ENCODE measurements around the gene IKZF1.

Gene IKZF1

DNA sequence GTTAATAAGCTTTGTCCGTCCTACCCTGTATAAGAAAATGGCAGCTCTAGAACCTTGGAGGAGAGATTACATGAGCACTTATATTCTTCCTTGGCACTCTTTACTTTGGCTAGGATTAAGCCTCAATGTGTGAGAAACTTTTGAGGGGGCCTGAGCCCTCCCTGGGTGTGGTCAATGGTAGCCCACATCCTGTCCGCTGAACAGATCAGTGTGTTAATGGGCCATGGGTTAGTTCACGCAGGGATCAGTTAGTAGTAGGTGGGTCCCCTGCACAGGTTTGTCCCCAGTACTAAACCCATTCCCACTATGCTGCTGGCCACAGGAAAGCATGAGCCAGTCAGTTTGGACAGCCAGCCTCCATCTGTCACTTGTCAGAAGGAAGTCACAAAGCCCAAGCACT lies 20.2 kb upstream of the IKZF1 start:
- DNase-seq = no peak

GRCh38 chr7:50285269-50285668 lies 19.2 kb upstream of the IKZF1 start:
- DNase-seq = no peak

DNA sequence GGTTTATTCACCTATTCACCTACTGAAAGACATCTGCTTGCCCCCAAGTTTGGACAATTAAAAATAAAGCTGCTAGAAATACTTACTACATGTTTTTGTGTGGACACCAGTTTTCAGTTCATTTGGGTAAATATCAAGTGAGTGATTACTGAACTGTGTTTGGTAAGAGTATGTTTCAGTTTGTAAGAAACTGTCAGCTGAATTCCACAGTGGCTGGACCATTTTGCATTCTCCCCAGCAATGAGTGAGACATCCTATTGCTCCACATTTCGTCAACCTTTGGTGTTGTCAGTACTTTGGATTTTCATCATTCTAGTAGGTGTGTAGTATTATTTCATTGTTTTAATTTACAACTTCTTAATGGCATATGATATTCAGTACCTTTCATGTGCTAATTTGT lies 17.4 kb upstream of the IKZF1 start:
- DNase-seq = no peak

- DNase-seq = no peak
These were observed 12.3 kb upstream of the IKZF1 start for GRCh38 chr7:50292165-50292757.

GRCh38 chr7:50292763-50293162 lies 11.8 kb upstream of the IKZF1 start:
- no peak for DNase-seq

DNA sequence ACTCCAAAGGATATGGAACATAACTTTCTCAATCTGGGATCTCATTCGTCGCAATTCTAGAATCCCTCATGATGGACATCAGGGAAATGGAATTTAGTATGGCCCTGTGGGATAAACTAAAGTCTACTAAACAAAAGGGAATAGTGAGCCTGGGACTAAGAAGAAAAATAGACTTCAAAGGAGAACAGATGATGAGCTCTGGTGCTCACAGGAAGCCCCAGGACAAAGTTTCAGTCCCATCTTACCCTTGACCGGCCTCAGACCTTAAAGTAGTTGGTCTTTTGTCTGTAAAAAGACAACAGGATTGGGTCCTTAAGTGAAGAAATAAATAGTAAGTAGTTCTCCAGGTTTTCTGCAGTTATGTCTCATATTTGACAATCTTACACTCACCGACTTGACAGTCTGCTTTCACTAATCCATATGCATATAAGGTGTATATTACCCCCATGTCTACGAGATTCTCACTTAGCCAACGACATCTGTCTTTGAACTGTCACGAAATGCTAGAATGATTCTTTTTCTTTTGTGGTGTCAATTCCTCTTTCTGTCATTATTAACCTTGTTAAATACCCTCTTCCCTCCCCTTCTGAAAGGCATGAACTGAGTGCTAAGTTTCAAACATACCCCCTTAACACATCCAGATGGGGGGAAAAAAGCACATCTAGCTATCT lies 10.9 kb upstream of the IKZF1 start:
- no peak for DNase-seq

DNA sequence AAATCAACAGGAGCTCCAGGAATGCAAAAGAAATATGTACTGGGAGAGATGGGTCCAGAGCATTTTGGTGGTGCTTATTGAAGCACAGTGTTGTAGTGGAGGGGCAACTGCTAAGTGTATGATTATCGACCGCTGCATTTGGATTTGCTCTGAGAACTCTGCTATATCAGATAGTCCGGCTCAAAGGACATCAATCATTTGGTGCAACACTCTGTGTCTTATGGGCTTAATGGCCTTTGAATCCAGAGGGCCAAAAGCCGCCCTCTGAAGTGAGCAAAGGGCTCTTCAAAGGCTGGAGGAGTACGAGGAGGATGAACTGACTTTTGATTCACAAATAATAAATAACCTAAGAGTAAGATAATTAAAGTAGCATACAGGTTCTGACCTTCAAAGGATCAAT lies 9.4 kb upstream of the IKZF1 start:
- DNase-seq = no peak

- DNase-seq = no peak
These were observed 7.7 kb upstream of the IKZF1 start for GRCh38 chr7:50296799-50297198.

DNA sequence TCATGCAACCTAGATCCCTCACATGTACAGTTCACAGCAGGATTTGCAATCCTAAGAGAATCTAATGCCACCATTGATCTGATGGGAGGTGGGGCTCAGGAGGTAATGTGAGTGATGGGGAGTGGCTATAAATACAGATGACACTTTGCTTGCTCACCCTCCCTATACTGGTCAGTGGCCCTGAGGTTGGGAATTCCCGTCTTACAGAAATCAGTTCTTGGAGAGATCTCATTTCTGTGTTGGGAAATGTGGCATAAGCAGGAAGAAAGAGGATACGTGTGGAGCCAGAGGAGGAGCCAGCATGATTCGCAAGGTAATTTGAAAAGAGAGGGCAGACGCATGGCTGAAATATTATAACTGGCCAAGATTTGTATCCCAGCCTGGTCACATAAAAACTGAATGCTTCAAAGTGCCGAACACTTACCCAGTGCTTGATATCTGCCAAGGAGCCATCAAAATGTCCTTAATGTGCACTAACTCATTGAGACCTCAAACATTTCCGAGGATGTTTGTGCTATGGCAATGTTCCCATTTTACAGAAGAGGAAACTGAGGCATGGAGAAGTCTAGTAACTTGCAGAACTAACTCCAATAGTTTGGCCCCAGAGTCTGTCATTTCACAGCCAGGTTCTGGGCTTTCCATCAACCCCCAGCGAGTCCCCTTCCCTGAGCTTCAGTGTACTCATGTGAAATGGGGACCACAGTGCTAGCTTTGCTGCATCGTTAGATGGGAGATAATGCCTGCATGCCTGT lies 5.5 kb upstream of the IKZF1 start:
- DNase-seq = no peak

- no peak for DNase-seq
These were observed 4.2 kb upstream of the IKZF1 start for GRCh38 chr7:50300336-50300735.

- DNase-seq = no peak
These were observed 1.8 kb upstream of the IKZF1 start for GRCh38 chr7:50302486-50303334.

DNA sequence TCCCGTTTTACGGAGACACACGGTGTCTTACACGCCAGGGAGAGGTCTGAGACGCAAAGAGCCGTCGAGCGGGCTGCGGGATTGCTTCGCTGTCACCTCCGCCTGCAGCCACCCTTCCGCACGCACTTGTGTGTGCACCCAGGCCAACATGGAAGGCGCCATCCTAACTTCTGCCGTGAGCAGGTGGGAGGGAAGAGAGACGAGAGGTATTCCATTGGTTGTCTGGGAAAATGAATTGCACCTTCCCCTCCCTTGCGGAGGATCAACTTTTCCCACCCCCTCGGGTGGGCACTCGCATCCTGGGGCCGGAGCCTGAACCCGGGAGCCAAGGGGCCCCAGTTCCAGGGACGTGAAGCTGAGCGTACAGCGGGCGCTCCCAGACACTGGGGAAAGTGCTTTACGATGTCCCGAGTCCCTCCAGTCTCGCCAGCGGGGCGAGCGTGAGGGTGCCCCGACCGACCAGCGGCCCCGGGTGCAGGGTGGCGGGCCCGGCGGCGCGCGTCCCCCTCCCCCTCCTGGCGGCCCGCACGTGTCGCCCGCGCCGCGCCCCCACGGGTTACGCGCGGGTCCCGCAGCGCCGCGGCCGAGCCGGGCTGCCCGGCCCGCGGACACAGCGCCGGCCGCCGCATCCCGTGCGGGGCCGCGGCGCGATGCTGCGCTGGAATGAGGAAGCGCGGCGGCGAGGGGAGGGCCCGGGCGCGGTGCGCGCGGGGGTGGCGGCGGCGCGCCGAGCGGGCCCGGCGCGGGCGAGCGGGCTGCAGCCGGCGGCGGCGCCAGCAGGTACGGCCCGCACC lies 984 bp upstream of the IKZF1 start:
- DNase-seq = peak; percentile 56

- peak; percentile 75 for DNase-seq
These were observed 531 bp downstream of the IKZF1 start for GRCh38 chr7:50304911-50305582.

- DNase-seq = no peak
These were observed 1.3 kb downstream of the IKZF1 start for GRCh38 chr7:50305583-50306493.

DNA sequence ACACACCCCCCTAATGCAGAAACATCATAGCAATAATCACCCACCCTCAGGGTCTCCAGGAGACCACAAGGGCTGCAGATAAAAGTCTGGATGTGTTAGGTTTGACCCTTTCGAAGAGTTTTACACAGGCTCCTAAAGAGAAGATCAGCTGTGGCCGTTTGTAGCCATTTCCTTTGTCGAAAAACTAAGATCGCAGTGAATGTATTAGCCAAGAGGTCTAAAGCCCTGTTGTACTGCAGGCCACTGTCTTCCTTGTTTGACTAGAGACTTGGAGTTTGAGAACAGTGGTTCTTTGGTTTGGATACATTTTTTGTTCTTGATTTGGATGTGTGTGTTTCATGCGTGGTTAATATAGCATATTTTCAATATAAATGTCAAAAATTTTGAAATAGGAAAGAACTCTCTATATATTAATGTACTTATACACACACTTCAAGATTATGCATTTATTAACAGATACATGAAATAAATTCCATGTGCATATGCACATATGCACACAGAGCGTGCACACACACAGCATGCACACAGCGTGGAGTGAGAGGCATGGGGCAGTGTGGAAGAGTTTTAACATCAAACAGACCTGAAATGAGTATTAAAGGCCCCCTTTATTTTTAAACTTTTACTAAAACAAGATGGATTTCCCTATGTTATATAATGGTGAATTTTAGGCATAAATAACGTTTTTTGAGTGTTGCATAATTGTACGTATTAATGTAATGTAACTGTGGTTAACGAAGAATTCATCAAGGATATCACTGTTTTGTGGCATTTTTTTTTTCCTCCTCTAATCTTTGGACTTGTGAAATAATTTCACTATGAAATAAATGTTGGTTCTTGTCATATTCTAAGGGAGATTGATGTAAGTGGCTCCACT lies 2.2 kb downstream of the IKZF1 start:
- DNase-seq = no peak

DNA sequence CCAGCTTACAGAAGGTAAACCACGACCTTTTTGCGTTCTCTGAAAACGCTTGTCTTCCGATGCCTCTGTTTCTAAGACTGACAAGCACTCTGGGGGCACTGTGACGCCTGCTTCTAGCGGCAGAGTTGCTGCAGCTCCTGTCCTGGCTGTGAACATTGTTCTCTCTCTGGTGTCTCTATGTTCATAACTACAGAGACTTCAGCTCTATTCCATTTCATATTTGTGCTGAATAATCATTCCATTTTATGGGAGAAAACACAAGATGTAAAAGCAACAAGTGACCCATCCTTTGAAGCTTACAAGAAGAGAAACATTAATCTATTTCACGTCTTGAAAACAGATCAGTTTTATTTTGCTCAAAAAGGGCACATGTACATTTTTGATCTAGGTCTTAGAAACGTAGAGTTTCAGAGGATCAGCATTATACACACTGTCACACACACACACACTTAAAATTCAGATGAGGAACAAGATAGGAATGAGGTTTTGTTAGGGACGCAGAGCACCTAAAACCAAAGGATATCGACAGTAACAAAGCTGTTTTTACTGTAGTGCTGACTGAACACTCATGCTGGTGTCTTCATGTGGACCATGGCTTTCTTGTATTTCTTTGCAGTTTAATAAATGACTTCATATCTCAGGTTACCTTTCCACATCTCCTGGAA lies 3.0 kb downstream of the IKZF1 start:
- DNase-seq = peak; percentile 78

DNA sequence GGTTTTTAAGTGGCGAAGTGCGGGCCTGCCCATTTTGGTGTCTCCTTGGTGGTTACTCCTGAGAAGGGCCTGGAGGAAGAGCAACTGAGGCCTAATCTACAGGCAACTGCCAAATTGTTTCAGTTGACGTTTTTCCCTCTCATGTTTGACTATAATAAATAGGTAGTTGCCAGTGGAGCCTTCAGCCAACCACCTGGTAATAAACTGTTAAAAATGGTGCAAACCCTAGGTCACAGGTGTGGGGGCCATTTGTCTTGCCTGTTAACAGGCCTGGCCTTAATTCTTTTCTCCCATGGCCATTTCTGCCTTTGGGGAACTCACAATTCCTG lies 3.7 kb downstream of the IKZF1 start:
- DNase-seq = no peak

GRCh38 chr7:50308532-50309385 lies 4.2 kb downstream of the IKZF1 start:
- peak; percentile 74 for DNase-seq
